PC-9 (cell line): ENCODE measurements around the gene NAT10. TPM values are rescaled to one million over a fixed set of nuclear protein-coding genes. Genes with fewer than 3 reads are reported as not detected.

ENCODE experiments used
- BruUV-seq: library from RNA; stranded (reverse); fragments of 400-500 nt; replicated peaks from 2 replicates; lab custom pipeline; 2021; lab: Mats Ljungman, UMichigan
- CTCF ChIA-PET: fragments of 300-600 bp; sonication (Branson Sonifier 250); formaldehyde crosslinking; loops from one replicate; lab custom pipeline; 2022; ENCODE audit warnings: antibody characterized with exemption; lab: Charles Lee
- POLR2A ChIA-PET: fragments of 300-600 bp; sonication (Branson Sonifier 250); formaldehyde crosslinking; loops from one replicate; lab custom pipeline; 2022; ENCODE audit warnings: antibody characterized with exemption; ENCODE audit not compliant: unreplicated experiment; lab: Charles Lee
- DNase-seq, 2 experiments: peaks; one replicate each; pipeline versions ENCODE4 v3.0.0 to v3.0.0-alpha.2; 2015 to 2022; ENCODE audit warnings: mixed read lengths in 1 of 2
- H2AFZ ChIP-seq: fragments of 200-600 bp; sonication (generic); 2 replicates; pipeline ENCODE4 v1.8.1; 2017; ENCODE audit warnings: antibody characterized with exemption
- H3F3A ChIP-seq: fragments of 200-600 bp; sonication (generic); 2 replicates; pipeline ENCODE4 v1.8.1; 2017; ENCODE audit warnings: antibody characterized with exemption, mild to moderate bottlenecking, low read depth; ENCODE audit not compliant: insufficient read depth
- H3K27ac ChIP-seq: fragments of 200-600 bp; sonication (generic); 2 replicates; pipeline ENCODE4 v1.6.1; 2016; ENCODE audit warnings: mixed run types
- H3K27me3 ChIP-seq: fragments of 200-600 bp; sonication (generic); 2 replicates; pipeline ENCODE4 v1.6.1; 2016; ENCODE audit warnings: low read depth, mixed run types; ENCODE audit not compliant: insufficient read depth
- H3K36me3 ChIP-seq: fragments of 200-600 bp; sonication (generic); 2 replicates; pipeline ENCODE4 v1.6.1; 2016; ENCODE audit warnings: low read depth, mixed run types
- H3K4me1 ChIP-seq: fragments of 200-600 bp; sonication (generic); replicated peaks from 2 replicates; pipeline ENCODE4 v1.6.1; 2016; ENCODE audit warnings: mixed run types; ENCODE audit not compliant: insufficient read depth
- H3K4me2 ChIP-seq: fragments of 200-600 bp; sonication (generic); 2 replicates; pipeline ENCODE4 v1.6.1; 2017; ENCODE audit warnings: mixed run types
- H3K4me3 ChIP-seq: fragments of 200-600 bp; sonication (generic); 2 replicates; pipeline ENCODE4 v1.6.1; 2016; ENCODE audit warnings: mixed run types
- H3K79me2 ChIP-seq: fragments of 200-600 bp; sonication (generic); 2 replicates; pipeline ENCODE4 v1.6.1; 2017; ENCODE audit warnings: low read depth, mixed run types
- H3K9me2 ChIP-seq: fragments of 200-600 bp; sonication (generic); 2 replicates; pipeline ENCODE4 v1.8.1; 2017; ENCODE audit warnings: mild to moderate bottlenecking; ENCODE audit not compliant: insufficient read depth
- H3K9me3 ChIP-seq: fragments of 200-600 bp; sonication (generic); 2 replicates; pipeline ENCODE4 v1.8.1; 2016; ENCODE audit warnings: low read depth; ENCODE audit not compliant: insufficient read depth
- H4K20me1 ChIP-seq: fragments of 200-600 bp; sonication (generic); 2 replicates; pipeline ENCODE4 v1.8.1; 2017; ENCODE audit not compliant: insufficient read depth
- CTCF ChIP-seq: fragments of 200-600 bp; sonication (generic); conservative IDR thresholded peaks from 2 replicates; pipeline ENCODE4 v1.6.1; 2017; ENCODE audit warnings: mixed run types, antibody characterized with exemption, mild to moderate bottlenecking, moderate library complexity
- EZH2 ChIP-seq: fragments of 200-600 bp; sonication (generic); IDR thresholded peaks from 2 replicates; pipeline ENCODE4 v1.8.0; 2017; ENCODE audit warnings: antibody characterized with exemption, low read depth
- intact Hi-C: fragments of 100-400 bp; cut with micrococcal nuclease; formaldehyde crosslinking; loops from one replicate; pipeline ENCODE4 v1.10.0; 2022; ENCODE audit not compliant: unreplicated experiment
- total RNA-seq: library from RNA; stranded (reverse); gene quantifications from 2 replicates; pipeline ENCODE4 v1.2.3, GENCODE V29; 2021

The NAT10 gene
- total RNA-seq, 1 experiment from 2014 or later, result 62.3 TPM

GRCh38 chr11:34072041-34072440 is 33.4 kb upstream of the NAT10 start:
- no peak for TF ChIP-seq CTCF
- no peak for TF ChIP-seq EZH2
- BruUV-seq, result no TSS peak

GRCh38 chr11:34072832-34073231 is 32.6 kb upstream of the NAT10 start:
- TF ChIP-seq EZH2, result no peak
- no peak for TF ChIP-seq CTCF
- intact Hi-C loops, result no loop called here
- Histone ChIP-seq H3F3A (peaks cover 71% of the 10 kb centered on the region), H3K4me1 (peaks cover 43% of the 10 kb centered on the region), H3K9me2 (no peaks in the 10 kb centered on the region), H3K9me3 (no peaks in the 10 kb centered on the region), H3K27me3 (no peaks in the 10 kb centered on the region), H4K20me1 (peaks cover 72% of the 10 kb centered on the region), H2AFZ (no peak overlapping the region), H3K79me2 (peaks cover 92% of the 10 kb centered on the region), H3K27ac (peak overlapping the region; percentile 92), H3K36me3 (peaks cover 50% of the 10 kb centered on the region), H3K4me3 (no peak overlapping the region), H3K4me2 (no peak overlapping the region)
- no TSS peak for BruUV-seq
- DNase-seq, result peak in 1 of 2 experiments; percentile 45
- CTCF ChIA-PET, result interaction anchor here (0.6 kb wide), 1 partner anchor 210 kb away, joined by 3 read pairs; no protein-coding TSS in a partner anchor
- POLR2A ChIA-PET, result no interaction called here

More at GRCh38 chr11:34072041-34072440, 33.4 kb upstream of the NAT10 start:
- no peak overlapping the region for H2AFZ ChIP-seq
- CTCF ChIA-PET, result interaction anchor here (0.6 to 0.7 kb wide), 2 partner anchors 75 to 209 kb away, joined by 3 to 6 read pairs; no protein-coding TSS in a partner anchor
- POLR2A ChIA-PET, result no interaction called here
- H3K4me3 ChIP-seq, result no peak overlapping the region
- H3F3A ChIP-seq, result peaks cover 75% of the 10 kb centered on the region
- H3K36me3 ChIP-seq, result peaks cover 42% of the 10 kb centered on the region
- no peak for DNase-seq
- no peaks in the 10 kb centered on the region for H3K27me3 ChIP-seq
- peaks cover 92% of the 10 kb centered on the region for H3K79me2 ChIP-seq
- no peaks in the 10 kb centered on the region for H3K9me2 ChIP-seq
- no peak overlapping the region for H3K4me2 ChIP-seq
- peaks cover 78% of the 10 kb centered on the region for H4K20me1 ChIP-seq
- no peaks in the 10 kb centered on the region for H3K9me3 ChIP-seq
- peak overlapping the region; percentile 92; the same call in 1 of the 2 replicates for H3K27ac ChIP-seq
- intact Hi-C loops, result no loop called here
- H3K4me1 ChIP-seq, result peaks cover 43% of the 10 kb centered on the region

GRCh38 chr11:34074391-34074790 is 31.0 kb upstream of the NAT10 start:
- CTCF ChIA-PET, result interaction anchor here (1.0 kb wide), 1 partner anchor 66 kb away, joined by 4 read pairs; no protein-coding TSS in a partner anchor
- no peaks in the 10 kb centered on the region for H3K9me2 ChIP-seq
- peak overlapping the region; percentile 61 for H3K4me2 ChIP-seq
- POLR2A ChIA-PET, result interaction anchor here (0.6 kb wide), 3 partner anchors 19 to 918 kb away, joined by 3 to 5 read pairs (median 4); partner anchors contain the start of gene CD59
- peak overlapping the region; percentile 92 for H3K27ac ChIP-seq
- no peak for DNase-seq
- peaks cover 66% of the 10 kb centered on the region for H3K36me3 ChIP-seq
- peaks cover 91% of the 10 kb centered on the region for H3K79me2 ChIP-seq
- TSS peak; percentile 10 for BruUV-seq
- no peak for TF ChIP-seq EZH2
- TF ChIP-seq CTCF, result no peak
- H2AFZ ChIP-seq, result no peak overlapping the region
- H3F3A ChIP-seq, result peaks cover 70% of the 10 kb centered on the region
- intact Hi-C loops, result no loop called here
- H3K4me1 ChIP-seq, result peaks cover 43% of the 10 kb centered on the region
- no peaks in the 10 kb centered on the region for H3K9me3 ChIP-seq
- H4K20me1 ChIP-seq, result peaks cover 68% of the 10 kb centered on the region
- no peak overlapping the region for H3K4me3 ChIP-seq
- no peaks in the 10 kb centered on the region for H3K27me3 ChIP-seq
